DOHH2 (cell line): ENCODE results near the gene PRRT4.

Experiments
- EZH2phosphoT487 ChIP-seq: fragments of 200-600 bp; sonication (generic); IDR thresholded peaks from 2 replicates; pipeline ENCODE4 v1.6.1; 2017; ENCODE audit warnings: borderline replicate concordance, mild to moderate bottlenecking, antibody characterized with exemption, low read length, moderate library complexity, mixed read lengths
- TF ChIP-seq, protein P1 (sequence below): fragments of 200-600 bp; sonication (generic); IDR thresholded peaks from one replicate; pipeline ENCODE4 v1.5.1; 2014; ENCODE audit warnings: antibody characterized with exemption, mild to moderate bottlenecking, low read depth, low read length; ENCODE audit not compliant: poor library complexity, severe bottlenecking

DNA sequence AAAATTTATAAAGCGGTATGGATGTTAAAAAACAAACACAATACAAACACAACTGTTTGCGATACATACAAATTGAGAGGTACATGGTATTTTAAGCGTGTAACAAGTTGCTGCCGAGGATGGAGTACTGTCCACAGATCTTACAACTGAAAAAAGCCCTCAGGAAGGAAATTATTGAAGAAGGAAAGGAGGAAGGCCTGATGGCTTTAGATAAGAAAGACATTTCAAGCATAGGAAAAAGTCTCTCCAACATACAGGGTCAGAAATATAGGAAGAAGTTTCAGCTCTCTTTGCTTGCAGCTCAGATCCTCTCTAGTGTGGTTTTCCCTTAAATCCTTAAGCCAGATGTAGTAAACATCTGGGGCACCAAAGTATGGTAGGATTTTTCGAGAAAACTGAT is 42.8 kb downstream of the PRRT4 start:
- TF ChIP-seq, protein P1, sequence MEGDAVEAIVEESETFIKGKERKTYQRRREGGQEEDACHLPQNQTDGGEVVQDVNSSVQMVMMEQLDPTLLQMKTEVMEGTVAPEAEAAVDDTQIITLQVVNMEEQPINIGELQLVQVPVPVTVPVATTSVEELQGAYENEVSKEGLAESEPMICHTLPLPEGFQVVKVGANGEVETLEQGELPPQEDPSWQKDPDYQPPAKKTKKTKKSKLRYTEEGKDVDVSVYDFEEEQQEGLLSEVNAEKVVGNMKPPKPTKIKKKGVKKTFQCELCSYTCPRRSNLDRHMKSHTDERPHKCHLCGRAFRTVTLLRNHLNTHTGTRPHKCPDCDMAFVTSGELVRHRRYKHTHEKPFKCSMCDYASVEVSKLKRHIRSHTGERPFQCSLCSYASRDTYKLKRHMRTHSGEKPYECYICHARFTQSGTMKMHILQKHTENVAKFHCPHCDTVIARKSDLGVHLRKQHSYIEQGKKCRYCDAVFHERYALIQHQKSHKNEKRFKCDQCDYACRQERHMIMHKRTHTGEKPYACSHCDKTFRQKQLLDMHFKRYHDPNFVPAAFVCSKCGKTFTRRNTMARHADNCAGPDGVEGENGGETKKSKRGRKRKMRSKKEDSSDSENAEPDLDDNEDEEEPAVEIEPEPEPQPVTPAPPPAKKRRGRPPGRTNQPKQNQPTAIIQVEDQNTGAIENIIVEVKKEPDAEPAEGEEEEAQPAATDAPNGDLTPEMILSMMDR: no peak
- TF ChIP-seq EZH2phosphoT487: no peak
